Adrenal gland (tissue), 12 donors: ENCODE results near the gene SLC9A9. TPM values are rescaled to one million over a fixed set of nuclear protein-coding genes. Genes with fewer than 3 reads are reported as not detected.

Experiments
- DNase-seq, 7 donors: peaks; one replicate each; pipeline ENCODE4 v3.0.0-alpha.2; 2019 to 2020
- H3K27ac ChIP-seq, 5 donors: fragments of 200-600 bp; sonication (generic) in 4 of 5; 1 replicate in 3 of 5; 2 replicates in 2 of 5; pipeline versions ENCODE4 v1.5.1 to v1.8.0; 2016 to 2020; ENCODE audit warnings: mild to moderate bottlenecking in 1 of 5
- H3K27me3 ChIP-seq: fragments of 200-600 bp; 2 replicates; pipeline ENCODE4 v1.8.0; 2021
- H3K36me3 ChIP-seq, 2 donors: fragments of 200-600 bp; replicated peaks in 1 of 2; 1 replicate in 1 of 2; 2 replicates in 1 of 2; pipeline versions ENCODE4 v1.5.1 to v1.8.0; 2018 to 2022
- H3K4me1 ChIP-seq, 2 donors: fragments of 200-600 bp; replicated peaks in 1 of 2; 1 replicate in 1 of 2; 2 replicates in 1 of 2; pipeline versions ENCODE4 v1.5.1 to v1.8.0; 2018 to 2021
- H3K4me3 ChIP-seq, 4 donors: fragments of 200-600 bp; sonication (generic) in 3 of 4; one replicate each; pipeline ENCODE4 v1.5.1; 2016 to 2018
- H3K9me3 ChIP-seq, 3 donors: fragments of 200-600 bp; sonication (generic) in 1 of 3; replicated peaks in 1 of 3; 1 replicate in 2 of 3; 2 replicates in 1 of 3; pipeline versions ENCODE4 v1.5.1 to v1.8.0; 2016 to 2021
- POLR2A ChIP-seq, 2 donors: fragments of 450-650 bp; IDR thresholded peaks; one replicate each; pipeline ENCODE4 v1.6.1; 2017; ENCODE audit warnings: antibody characterized with exemption in 2 of 2, mild to moderate bottlenecking in 2 of 2, moderate library complexity in 1 of 2
- WGBS, 4 donors: extraction: QIAGEN DNeasy Blood & Tissue Kit in 2 of 4; methylation state at CpG; one replicate each; pipeline versions ENCODE4 v1.1.5 to v1.1.7; 2013 to 2017; 5-methylcytosine and 5-hydroxymethylcytosine counted together
- intact Hi-C, 2 donors: fragments of 100-400 bp; cut with DNase I; formaldehyde crosslinking; loops; one replicate each; pipeline versions ENCODE4 v1.14.1 to v1.15.0; 2022 to 2023
- polyA plus RNA-seq, 3 donors: library from polyadenylated mRNA; stranded (reverse); fragments of 200-250 nt in 2 of 3; fragments of 350-450 nt in 1 of 3; fragmentation: Illumina TruSeq in 1 of 3; extraction: RNeasy Lipid Tissue Mini Kit (QIAGEN cat#74804) in 1 of 3; gene quantifications; one replicate each; pipeline ENCODE4 v1.2.3, GENCODE V29; 2013 to 2014
- total RNA-seq, 9 donors: library from RNA; depleted of rRNA in 4 of 9; stranded (reverse); fragments of >200 nt in 4 of 9; fragments of 120-200 nt in 1 of 9; fragmentation: NEBNext Ultra II Directional in 1 of 9; extraction: Animal tissue kit (Norgen Biotek cat#: 25700) in 1 of 9; gene quantifications; one replicate each; pipeline versions ENCODE4 v1.1.0 to v1.2.4, GENCODE V29; 2013 to 2023
- TF ChIP-seq, protein P1 (sequence below), 6 experiments: fragments of 450-650 bp in 4 of 6; fragments of 200-600 bp in 2 of 6; sonication (generic) in 1 of 6; IDR thresholded peaks; 1 replicate in 5 of 6; 2 replicates in 1 of 6; pipeline versions ENCODE4 v1.5.1 to v1.8.0; 2016 to 2021; ENCODE audit warnings: antibody characterized with exemption in 6 of 6, mild to moderate bottlenecking in 2 of 6, moderate library complexity in 1 of 6
- donor health status: healthy with polysubstance abuse.
- donor health status: Bipolar disorder and iron deficiency.
- donor health status: DM: yes; HTN: yes; CAD: no.
- donor health status: DM: no; HTN: no; CAD: no.
- donor health status: DM: no; HTN: no; CAD: no.
- donor health status: DM: yes; HTN: yes; CAD: no.

SLC9A9 gene
- total and polyA plus RNA-seq, 12 donors = 4.2 to 23.7 (median 13.5) TPM

DNA sequence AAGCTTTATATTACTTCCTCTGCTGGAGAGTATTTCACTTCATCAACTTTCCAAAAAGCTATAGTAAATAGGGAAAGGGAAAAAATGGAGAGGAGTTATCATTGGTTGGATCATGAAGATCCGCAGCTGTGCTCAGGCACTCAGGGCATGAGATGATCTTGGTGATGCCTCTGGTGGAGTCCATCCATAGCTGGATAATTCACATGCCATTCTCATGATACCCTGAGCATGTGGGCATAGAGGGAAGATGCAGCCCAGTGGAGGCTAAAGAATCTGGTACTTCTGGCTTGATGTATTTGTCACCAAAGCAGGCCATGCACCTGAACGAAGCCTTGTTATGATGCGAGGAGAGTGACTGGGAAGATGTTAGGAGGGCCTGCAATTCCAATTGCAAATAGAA lies 578.5 kb downstream of the SLC9A9 start:
- H3K4me1 ChIP-seq = no peaks in the 10 kb centered on the region
- H3K4me3 ChIP-seq = no peak overlapping the region
- no peak overlapping the region for H3K27ac ChIP-seq
- no peaks in the 10 kb centered on the region for H3K27me3 ChIP-seq
- DNase-seq = no peak
- TF ChIP-seq, protein P1, sequence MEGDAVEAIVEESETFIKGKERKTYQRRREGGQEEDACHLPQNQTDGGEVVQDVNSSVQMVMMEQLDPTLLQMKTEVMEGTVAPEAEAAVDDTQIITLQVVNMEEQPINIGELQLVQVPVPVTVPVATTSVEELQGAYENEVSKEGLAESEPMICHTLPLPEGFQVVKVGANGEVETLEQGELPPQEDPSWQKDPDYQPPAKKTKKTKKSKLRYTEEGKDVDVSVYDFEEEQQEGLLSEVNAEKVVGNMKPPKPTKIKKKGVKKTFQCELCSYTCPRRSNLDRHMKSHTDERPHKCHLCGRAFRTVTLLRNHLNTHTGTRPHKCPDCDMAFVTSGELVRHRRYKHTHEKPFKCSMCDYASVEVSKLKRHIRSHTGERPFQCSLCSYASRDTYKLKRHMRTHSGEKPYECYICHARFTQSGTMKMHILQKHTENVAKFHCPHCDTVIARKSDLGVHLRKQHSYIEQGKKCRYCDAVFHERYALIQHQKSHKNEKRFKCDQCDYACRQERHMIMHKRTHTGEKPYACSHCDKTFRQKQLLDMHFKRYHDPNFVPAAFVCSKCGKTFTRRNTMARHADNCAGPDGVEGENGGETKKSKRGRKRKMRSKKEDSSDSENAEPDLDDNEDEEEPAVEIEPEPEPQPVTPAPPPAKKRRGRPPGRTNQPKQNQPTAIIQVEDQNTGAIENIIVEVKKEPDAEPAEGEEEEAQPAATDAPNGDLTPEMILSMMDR (IDR thresholded peaks at IDR 0.05) = no peak
- TF ChIP-seq POLR2A (IDR thresholded peaks at IDR 0.05) = no peak
- intact Hi-C loops = no loop called here
- no peaks in the 10 kb centered on the region for H3K36me3 ChIP-seq
- H3K9me3 ChIP-seq = no peaks in the 10 kb centered on the region
- 88 to 97% (median 94%) methylated on average over 3 of the region's 3 CpGs for WGBS, 4 donors

DNA sequence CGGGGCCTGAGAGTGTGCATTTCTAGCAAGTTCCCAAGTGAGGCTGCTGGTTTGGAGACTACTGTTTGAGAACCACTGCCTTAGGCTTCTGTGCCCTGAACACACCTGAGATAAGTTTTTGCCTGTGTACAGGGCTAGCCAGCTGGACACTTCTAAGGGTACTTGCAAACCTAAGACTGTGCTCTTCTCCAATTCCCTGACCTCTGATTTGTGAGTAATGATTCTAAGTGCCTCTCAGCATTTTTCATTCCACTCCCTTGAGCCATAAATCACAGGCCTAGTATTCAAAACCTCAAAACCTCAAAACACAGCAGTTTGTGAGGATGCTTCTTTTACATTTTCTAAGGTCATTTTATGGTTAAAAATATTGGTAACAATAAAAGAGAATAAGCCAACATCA lies 580.3 kb downstream of the SLC9A9 start:
- WGBS, 4 donors = 88 to 100% (median 98%) methylated on average over 1 of the region's 1 CpG
- H3K27ac ChIP-seq = no peak overlapping the region
- no peaks in the 10 kb centered on the region for H3K27me3 ChIP-seq

DNA sequence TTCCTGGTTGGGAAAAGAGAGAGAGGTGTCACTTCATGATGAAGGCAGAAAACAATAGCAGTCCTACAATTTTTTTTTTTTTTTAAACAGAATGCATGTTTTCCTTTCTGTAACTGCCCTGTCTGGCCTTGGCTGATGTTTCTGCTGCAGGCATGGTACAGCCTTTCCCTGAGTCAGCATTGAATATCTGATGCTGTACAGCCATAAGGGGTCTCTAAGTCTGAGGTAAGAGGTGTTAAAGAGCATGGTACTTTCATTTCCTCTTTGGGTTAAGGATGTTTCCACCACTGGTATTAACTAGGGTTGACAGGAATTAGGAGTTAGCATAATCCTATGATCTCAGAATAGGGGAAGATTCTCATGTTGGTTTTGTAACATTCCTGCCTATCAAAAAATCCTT lies 581.3 kb downstream of the SLC9A9 start:
- no peak for DNase-seq
- no peak overlapping the region for H3K4me3 ChIP-seq
- TF ChIP-seq POLR2A (IDR thresholded peaks at IDR 0.05) = no peak
- TF ChIP-seq, protein P1 (IDR thresholded peaks at IDR 0.05) = no peak
- no peaks in the 10 kb centered on the region for H3K36me3 ChIP-seq
- no peaks in the 10 kb centered on the region for H3K27me3 ChIP-seq
- intact Hi-C loops = no loop called here
- no peak overlapping the region for H3K27ac ChIP-seq
- H3K4me1 ChIP-seq = no peaks in the 10 kb centered on the region
- H3K9me3 ChIP-seq = no peaks in the 10 kb centered on the region

More for the DNA sequence above, 580.3 kb downstream of the SLC9A9 start:
- Histone ChIP-seq H3K9me3 (no peaks in the 10 kb centered on the region), H3K4me1 (no peaks in the 10 kb centered on the region), H3K4me3 (no peak overlapping the region), H3K36me3 (no peaks in the 10 kb centered on the region)
- DNase-seq = no peak
- TF ChIP-seq, protein P1 (IDR thresholded peaks at IDR 0.05) = no peak
- TF ChIP-seq POLR2A (IDR thresholded peaks at IDR 0.05) = no peak
- intact Hi-C loops = no loop called here

DNA sequence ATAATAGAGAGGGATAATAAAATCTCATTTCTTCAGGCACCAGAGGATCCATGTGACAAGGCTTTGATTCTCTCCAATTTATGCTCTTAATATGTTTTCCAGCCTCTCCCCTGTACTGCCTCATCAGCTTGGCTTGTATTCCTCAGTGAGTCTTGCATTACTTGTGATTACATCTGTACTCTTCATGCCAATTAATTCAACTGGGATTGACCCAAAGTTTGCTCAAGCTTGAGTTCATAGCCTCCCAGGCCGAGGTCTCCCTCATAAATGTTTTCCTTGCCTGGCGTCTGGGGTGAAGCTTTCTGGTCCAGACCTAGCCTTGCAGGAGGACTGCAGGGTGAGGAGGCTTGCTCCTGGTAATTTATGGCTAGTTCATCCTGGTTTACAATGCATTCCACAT lies 581.8 kb downstream of the SLC9A9 start:
- H3K36me3 ChIP-seq = no peaks in the 10 kb centered on the region
- no peak overlapping the region for H3K4me3 ChIP-seq
- H3K9me3 ChIP-seq = no peaks in the 10 kb centered on the region
- no peak overlapping the region for H3K27ac ChIP-seq
- intact Hi-C loops = no loop called here
- no peaks in the 10 kb centered on the region for H3K4me1 ChIP-seq
- H3K27me3 ChIP-seq = no peaks in the 10 kb centered on the region
- no peak for TF ChIP-seq POLR2A (IDR thresholded peaks at IDR 0.05)
- TF ChIP-seq, protein P1 (IDR thresholded peaks at IDR 0.05) = no peak
- no peak for DNase-seq
- WGBS, 4 donors = 70 to 79% (median 77%) methylated on average over 2 of the region's 2 CpGs
